Activated CD4-positive, alpha-beta T cell treated with anti-CD3 and anti-CD28 coated beads, Interleukin-2, amount 10 ng/mL, durations not matched to agents 7 days and 5 days (primary cell): ENCODE measurements around the gene IGFBP7. TPM values are rescaled to one million over a fixed set of nuclear protein-coding genes. Genes with fewer than 3 reads are reported as not detected.
A peak's percentile ranks its signal among the peaks of the same experiment; 100 is the strongest.
"Not testable (repeated sequence)": the region's sequence is repeated elsewhere in the genome, so short reads cannot be mapped to it uniquely, and the experiment has no call there.

Experiments used
- CTCF ChIA-PET: fragments of 350-600 bp; sonication (Branson Sonifier 250); formaldehyde crosslinking; loops from one replicate; lab custom pipeline; 2021; ENCODE audit warnings: antibody characterized with exemption; lab: Charles Lee
- POLR2A ChIA-PET: fragments of 350-600 bp; sonication (Branson Sonifier 250); formaldehyde crosslinking; loops from one replicate; lab custom pipeline; 2021; ENCODE audit warnings: antibody characterized with exemption; lab: Charles Lee
- DNase-seq: peaks from one replicate; pipeline ENCODE4 v3.0.0-alpha.2; 2020
- H3K27ac Mint-ChIP-seq: one replicate; pipeline ENCODE4 v1.8.0; 2021; ENCODE audit warnings: mild to moderate bottlenecking, moderate library complexity, mixed read lengths
- H3K27me3 Mint-ChIP-seq: one replicate; pipeline ENCODE4 v1.8.0; 2021; ENCODE audit warnings: mixed read lengths
- H3K36me3 Mint-ChIP-seq: one replicate; pipeline ENCODE4 v1.8.0; 2021; ENCODE audit warnings: low read depth, mixed read lengths
- H3K4me1 Mint-ChIP-seq: one replicate; pipeline ENCODE4 v1.8.0; 2021; ENCODE audit warnings: mixed read lengths
- H3K4me3 Mint-ChIP-seq: one replicate; pipeline ENCODE4 v1.8.0; 2021; ENCODE audit warnings: mild to moderate bottlenecking, moderate library complexity, mixed read lengths
- H3K9me3 Mint-ChIP-seq: one replicate; pipeline ENCODE4 v1.8.0; 2021; ENCODE audit warnings: mixed read lengths
- total RNA-seq, 2 experiments: library from RNA; stranded (reverse); gene quantifications; one replicate each; pipeline ENCODE4 v1.2.3, GENCODE V29; 2021

The IGFBP7 gene
- total RNA-seq, 2 experiments from 2014 or later: 0.19 to 0.27 TPM

DNA sequence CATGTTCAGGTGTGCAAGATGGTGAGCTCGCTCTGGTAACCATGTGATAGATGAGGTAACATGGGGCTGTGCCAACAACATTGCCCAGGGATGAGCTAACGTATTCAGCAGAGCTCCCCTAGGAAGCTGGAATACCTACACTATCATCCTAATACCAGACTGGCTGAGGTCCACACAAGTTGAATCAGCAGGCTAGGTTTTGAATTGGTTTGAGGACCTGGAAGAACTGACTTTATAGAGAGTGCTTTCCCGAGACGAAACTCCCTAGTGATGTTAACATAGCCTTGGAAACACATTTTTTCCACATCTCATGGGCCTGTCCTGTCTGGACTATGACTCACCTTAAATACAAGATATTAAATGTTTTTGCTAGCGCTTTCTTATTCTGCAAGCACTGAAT is 56.7 kb downstream of the IGFBP7 start:
- H3K36me3 Mint-ChIP-seq: no peaks in the 10 kb centered on the region
- CTCF ChIA-PET: no interaction called here
- H3K9me3 Mint-ChIP-seq: no peaks in the 10 kb centered on the region
- no peak overlapping the region for H3K4me3 Mint-ChIP-seq
- H3K27ac Mint-ChIP-seq: no peak overlapping the region
- POLR2A ChIA-PET: no interaction called here
- H3K27me3 Mint-ChIP-seq: peaks cover 17% of the 10 kb centered on the region
- DNase-seq: no peak
- no peaks in the 10 kb centered on the region for H3K4me1 Mint-ChIP-seq

DNA sequence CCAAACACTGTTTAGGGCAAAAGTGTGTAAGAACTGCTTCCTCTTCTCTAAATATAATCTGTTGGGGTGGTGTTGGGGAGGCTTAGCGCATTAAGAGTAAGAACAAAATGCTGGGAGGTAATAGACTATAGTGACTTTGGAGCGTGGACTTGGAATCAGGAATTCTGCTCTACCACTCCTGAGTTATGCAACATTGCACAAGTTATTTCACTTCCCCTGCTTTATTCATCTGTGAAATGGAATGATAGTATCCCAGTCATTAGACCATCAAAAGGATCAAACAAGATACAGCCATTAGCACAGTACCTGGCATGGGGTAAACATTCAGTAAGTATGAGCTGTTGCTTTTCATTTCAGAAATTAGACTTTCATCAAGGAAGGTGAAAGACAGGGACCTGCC is 58.7 kb downstream of the IGFBP7 start:
- Mint-ChIP-seq H3K9me3 (peaks cover 2% of the 10 kb centered on the region), H3K4me3 (no peak overlapping the region), H3K27me3 (peaks cover 13% of the 10 kb centered on the region), H3K27ac (no peak overlapping the region), H3K36me3 (no peaks in the 10 kb centered on the region), H3K4me1 (no peaks in the 10 kb centered on the region)
- CTCF ChIA-PET: no interaction called here
- DNase-seq: no peak
- POLR2A ChIA-PET: no interaction called here

DNA sequence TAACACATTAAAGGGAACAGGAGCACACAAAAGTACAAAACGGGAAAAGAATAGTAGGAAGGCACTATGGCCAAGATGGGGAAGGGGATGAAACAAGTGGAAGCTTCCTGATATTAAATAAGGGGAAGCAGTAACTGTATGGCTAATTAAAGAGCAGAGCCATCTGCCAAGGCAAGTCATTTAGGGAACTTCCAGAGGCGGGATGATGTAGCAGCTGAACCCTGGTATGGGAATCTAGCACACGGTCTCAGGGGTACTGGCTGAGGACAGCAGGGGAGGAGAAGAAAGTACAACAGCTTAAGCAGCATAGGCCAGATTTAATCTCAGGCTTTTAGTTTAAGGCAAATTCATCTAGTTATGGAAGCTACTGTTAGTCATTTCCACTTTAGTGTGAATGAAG is 59.1 kb downstream of the IGFBP7 start:
- H3K27ac Mint-ChIP-seq: no peak overlapping the region
- no peaks in the 10 kb centered on the region for H3K36me3 Mint-ChIP-seq
- no peaks in the 10 kb centered on the region for H3K4me1 Mint-ChIP-seq
- DNase-seq: no peak
- peaks cover 14% of the 10 kb centered on the region for H3K27me3 Mint-ChIP-seq
- H3K9me3 Mint-ChIP-seq: peaks cover 2% of the 10 kb centered on the region
- POLR2A ChIA-PET: no interaction called here
- no peak overlapping the region for H3K4me3 Mint-ChIP-seq
- CTCF ChIA-PET: no interaction called here

DNA sequence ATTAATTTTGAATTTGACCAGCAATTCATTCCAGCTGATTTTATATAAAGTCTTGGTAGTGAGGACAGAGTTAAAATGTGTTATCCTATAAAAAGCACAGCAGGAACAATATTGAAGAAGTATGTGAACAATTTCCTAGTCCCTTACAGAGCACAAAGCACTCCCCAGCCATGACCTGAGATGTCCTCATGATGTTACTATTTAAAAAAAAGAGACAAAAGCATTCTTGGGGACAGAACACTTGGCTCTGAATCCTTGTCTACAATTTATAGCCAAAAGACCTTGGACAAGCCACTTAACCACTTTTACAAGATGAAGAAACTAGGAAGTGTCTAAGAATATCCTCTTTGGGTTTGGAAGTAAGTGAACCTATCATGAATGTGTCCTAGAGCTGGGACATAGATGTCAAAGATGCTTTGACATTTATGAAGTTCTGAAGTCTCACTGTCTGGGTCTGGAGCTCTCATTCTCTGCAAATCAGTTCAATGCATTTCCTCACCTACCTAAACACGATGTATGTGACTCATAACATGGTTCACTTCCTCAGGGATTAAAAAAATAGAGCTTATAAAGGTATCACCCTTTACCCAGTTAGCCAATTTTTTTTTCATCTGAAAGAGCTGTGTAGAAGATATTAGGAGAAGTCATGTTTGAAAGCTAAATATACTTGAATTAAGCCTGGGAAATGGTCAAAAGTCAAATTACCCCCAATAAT is 61.4 kb downstream of the IGFBP7 start:
- H3K36me3 Mint-ChIP-seq: no peaks in the 10 kb centered on the region
- no peak for DNase-seq
- H3K27ac Mint-ChIP-seq: no peak overlapping the region
- H3K27me3 Mint-ChIP-seq: peaks cover 15% of the 10 kb centered on the region
- ChIA-PET CTCF (no interaction called here), POLR2A (no interaction called here)
- H3K4me3 Mint-ChIP-seq: no peak overlapping the region
- no peaks in the 10 kb centered on the region for H3K4me1 Mint-ChIP-seq
- H3K9me3 Mint-ChIP-seq: peaks cover 2% of the 10 kb centered on the region

DNA sequence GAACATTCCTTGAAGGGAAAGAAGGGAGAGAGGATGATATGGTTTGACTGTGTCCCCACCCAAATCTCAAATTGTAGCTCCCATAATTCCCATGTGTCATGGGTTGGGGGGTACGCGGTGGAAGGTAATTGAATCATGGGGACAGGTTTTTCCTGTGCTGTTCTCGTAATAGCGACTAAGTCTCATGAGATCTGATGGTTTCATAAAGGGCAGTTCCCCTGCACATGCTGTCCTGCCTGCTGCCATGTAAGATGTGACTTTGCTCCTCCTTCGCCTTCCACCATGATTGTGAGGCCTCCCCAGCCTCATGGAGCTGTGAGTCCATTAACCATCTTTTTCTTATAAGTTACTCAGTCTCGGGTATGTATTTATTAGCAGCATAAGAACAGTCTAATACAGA is 63.1 kb downstream of the IGFBP7 start:
- DNase-seq, H3K27ac Mint-ChIP-seq, H3K4me3 Mint-ChIP-seq, H3K4me1 Mint-ChIP-seq, CTCF ChIA-PET, H3K36me3 Mint-ChIP-seq, H3K9me3 Mint-ChIP-seq, POLR2A ChIA-PET: not testable (repeated sequence)
- H3K27me3 Mint-ChIP-seq: peaks cover 15% of the 10 kb centered on the region

DNA sequence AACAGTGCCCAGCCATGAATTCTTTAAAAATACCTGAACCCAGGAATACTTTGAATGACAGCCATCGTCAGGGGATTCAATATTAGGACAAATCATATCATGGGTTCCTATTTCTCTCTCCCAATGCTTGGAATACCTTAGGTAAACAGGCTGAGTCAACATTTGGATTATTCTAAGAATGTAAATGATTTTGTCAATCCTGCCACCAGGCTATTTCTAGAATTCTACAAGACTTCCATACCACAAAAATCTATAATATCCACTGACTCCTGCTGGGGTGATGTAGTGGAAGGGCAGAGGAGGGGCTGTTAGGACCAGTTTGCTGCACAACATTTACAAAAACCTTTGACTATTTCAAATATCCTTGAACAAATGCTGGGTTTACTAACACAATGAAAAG is 65.2 kb downstream of the IGFBP7 start:
- peaks cover 2% of the 10 kb centered on the region for H3K9me3 Mint-ChIP-seq
- H3K4me3 Mint-ChIP-seq: no peak overlapping the region
- H3K36me3 Mint-ChIP-seq: no peaks in the 10 kb centered on the region
- H3K4me1 Mint-ChIP-seq: no peaks in the 10 kb centered on the region
- POLR2A ChIA-PET: no interaction called here
- H3K27ac Mint-ChIP-seq: no peak overlapping the region
- peaks cover 13% of the 10 kb centered on the region for H3K27me3 Mint-ChIP-seq
- DNase-seq: no peak
- CTCF ChIA-PET: no interaction called here

DNA sequence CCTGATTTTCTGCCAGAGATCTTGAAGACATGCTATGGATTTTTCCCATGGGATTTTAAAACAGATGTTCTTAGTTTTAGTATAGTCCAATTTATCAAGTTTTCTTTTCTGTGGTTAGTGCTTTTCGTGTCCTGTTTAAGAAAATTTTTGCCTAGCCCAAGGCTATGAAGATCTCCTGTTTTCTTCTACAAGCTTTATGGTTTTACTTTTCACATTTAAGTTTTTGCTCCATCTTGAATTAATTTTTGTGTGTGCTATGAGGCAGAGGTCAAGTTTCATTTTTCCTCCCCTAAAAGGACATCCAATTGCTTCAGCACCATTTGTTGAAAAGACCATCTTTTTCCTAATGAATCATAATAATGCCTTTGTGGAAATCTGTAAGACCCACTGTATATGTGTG is 65.9 kb downstream of the IGFBP7 start:
- no peaks in the 10 kb centered on the region for H3K4me1 Mint-ChIP-seq
- no peak overlapping the region for H3K4me3 Mint-ChIP-seq
- DNase-seq: no peak
- CTCF ChIA-PET: no interaction called here
- H3K36me3 Mint-ChIP-seq: no peaks in the 10 kb centered on the region
- POLR2A ChIA-PET: no interaction called here
- peaks cover 2% of the 10 kb centered on the region for H3K9me3 Mint-ChIP-seq
- H3K27ac Mint-ChIP-seq: no peak overlapping the region
- H3K27me3 Mint-ChIP-seq: peaks cover 8% of the 10 kb centered on the region

DNA sequence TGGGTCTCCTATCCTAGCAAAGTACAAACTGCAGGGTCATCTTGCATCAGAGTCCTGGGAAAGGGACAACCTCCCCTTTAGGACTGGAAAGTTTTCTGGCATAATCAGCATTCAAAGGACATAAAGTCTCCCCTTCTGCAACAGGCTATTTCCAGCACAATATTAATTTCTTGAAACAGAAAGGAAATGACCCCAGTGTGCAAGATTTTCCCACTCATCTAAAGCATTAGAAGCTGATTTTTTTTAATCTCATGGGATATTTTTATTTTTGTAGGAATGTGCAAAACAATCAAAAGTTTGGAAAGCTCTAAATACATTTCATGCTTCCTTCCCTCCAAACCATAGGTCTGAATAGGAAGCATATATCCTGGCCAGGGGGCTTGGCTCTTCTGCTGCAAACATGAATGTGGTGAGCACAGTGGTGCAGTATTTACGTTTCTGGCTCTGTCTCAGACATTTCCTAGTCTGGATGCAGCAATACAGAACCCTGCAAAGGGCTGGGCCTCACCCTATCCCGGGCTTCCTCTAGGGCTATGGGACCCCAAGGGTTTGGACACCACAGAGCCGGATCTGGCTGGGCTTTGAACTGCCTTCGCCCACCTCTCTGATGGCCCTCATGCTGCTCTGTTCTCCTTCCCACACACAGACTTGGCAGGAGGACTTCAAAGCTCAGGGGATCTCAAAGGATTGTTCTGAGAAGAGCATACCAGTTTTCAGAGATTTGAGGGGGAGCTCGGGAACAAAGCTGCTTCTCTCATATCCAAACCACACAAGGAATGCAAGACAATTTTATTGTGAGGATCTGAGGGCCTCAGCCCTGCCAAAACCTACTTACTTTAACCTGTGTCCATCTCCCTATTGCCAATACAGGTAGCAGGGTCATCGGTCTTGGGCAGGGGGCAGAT is 66.6 kb downstream of the IGFBP7 start:
- Mint-ChIP-seq H3K4me1 (no peaks in the 10 kb centered on the region), H3K27me3 (peaks cover 6% of the 10 kb centered on the region), H3K4me3 (no peak overlapping the region), H3K36me3 (no peaks in the 10 kb centered on the region), H3K9me3 (peaks cover 2% of the 10 kb centered on the region), H3K27ac (no peak overlapping the region)
- ChIA-PET POLR2A (no interaction called here), CTCF (no interaction called here)
- no peak for DNase-seq

DNA sequence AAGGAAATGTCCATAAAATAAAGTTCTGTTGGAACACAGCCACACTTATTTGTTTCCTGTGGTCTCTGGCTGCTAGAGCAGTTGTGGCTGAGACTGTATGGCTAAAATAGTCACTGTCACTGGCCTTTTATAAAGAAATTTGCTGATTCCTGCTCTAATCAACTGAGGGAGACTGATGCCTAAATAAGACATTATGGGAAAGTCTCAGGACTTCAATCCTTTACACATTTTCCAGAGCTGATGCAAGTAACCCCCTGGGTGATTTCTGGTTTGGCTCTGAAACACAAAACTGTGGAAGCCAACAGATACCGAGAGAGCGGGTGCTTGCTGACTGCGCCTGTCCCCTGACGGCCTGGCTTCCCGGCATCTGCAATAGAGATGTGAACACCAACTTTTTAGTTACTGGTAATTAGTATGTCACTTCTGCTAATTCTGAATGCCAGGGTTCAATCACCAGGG is 67.4 kb downstream of the IGFBP7 start:
- Mint-ChIP-seq H3K9me3 (peaks cover 2% of the 10 kb centered on the region), H3K36me3 (no peaks in the 10 kb centered on the region), H3K4me3 (no peak overlapping the region), H3K4me1 (no peaks in the 10 kb centered on the region), H3K27me3 (peaks cover 8% of the 10 kb centered on the region), H3K27ac (no peak overlapping the region)
- POLR2A ChIA-PET: no interaction called here
- CTCF ChIA-PET: no interaction called here
- no peak for DNase-seq

DNA sequence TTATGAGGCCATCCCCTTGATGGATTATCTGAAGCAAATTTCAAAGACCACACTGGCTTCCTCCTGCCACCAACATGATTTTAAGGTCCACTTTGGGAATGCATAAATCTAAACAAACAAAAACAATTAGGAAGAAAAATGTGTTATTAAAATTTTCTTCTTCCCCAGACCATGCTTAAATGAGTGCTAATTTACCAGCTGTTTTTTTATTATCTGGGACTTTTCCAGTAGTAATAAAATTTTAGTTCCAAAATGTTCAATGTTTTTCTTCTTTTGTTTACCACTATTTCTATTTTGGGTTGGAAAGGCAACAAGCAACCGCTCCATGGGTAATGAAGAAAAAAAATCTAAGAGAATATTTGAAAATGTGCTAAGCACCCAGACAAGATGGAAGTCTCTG is 69.2 kb downstream of the IGFBP7 start:
- H3K4me1 Mint-ChIP-seq: no peaks in the 10 kb centered on the region
- no peak for DNase-seq
- POLR2A ChIA-PET: no interaction called here
- H3K27me3 Mint-ChIP-seq: peaks cover 8% of the 10 kb centered on the region
- H3K4me3 Mint-ChIP-seq: no peak overlapping the region
- H3K36me3 Mint-ChIP-seq: no peaks in the 10 kb centered on the region
- no peaks in the 10 kb centered on the region for H3K9me3 Mint-ChIP-seq
- CTCF ChIA-PET: no interaction called here
- no peak overlapping the region for H3K27ac Mint-ChIP-seq

DNA sequence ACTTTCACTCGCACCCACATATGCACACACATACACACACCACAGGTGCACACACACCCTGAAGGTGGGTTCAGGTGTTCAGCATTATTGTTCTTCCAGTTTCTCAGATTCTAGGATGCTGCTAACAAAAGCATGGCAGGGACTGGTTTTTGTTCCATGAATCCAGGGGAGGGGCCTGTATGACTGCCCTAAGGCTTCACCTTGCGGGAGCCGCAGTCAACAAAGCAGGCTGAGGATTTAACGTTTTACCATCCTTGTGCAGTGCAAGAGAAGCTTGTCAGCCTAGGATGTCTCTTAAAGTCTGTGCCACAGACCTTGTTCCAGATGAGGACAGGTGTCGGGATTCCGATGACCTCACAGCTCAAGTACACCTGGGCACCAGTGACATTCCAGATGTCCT is 69.7 kb downstream of the IGFBP7 start:
- ChIA-PET CTCF (no interaction called here), POLR2A (no interaction called here)
- no peak for DNase-seq
- no peaks in the 10 kb centered on the region for H3K9me3 Mint-ChIP-seq
- H3K36me3 Mint-ChIP-seq: no peaks in the 10 kb centered on the region
- no peak overlapping the region for H3K27ac Mint-ChIP-seq
- peaks cover 9% of the 10 kb centered on the region for H3K27me3 Mint-ChIP-seq
- no peaks in the 10 kb centered on the region for H3K4me1 Mint-ChIP-seq
- no peak overlapping the region for H3K4me3 Mint-ChIP-seq

DNA sequence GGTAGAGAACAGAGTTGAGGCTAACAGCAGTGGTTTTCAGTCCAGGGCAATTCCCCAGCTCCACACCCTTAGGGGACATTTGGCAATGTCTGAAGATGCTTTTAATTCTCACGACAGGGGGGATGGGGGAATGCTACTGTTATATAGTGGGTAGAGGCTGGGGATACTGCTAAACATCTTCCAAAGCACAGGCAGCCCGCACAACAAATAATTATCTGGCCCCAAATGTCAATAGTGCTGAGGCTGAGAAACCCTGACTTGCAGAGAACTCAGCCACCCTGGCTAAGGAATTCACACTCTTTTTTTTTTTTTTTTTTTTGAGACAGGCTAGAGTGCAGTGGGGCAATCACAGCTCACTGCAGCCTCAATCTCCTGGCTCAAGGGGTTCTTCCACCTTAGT is 70.8 kb downstream of the IGFBP7 start:
- ChIA-PET CTCF (no interaction called here), POLR2A (no interaction called here)
- Mint-ChIP-seq H3K27me3 (peaks cover 9% of the 10 kb centered on the region), H3K4me1 (no peaks in the 10 kb centered on the region), H3K27ac (no peak overlapping the region), H3K9me3 (no peaks in the 10 kb centered on the region), H3K4me3 (no peak overlapping the region), H3K36me3 (no peaks in the 10 kb centered on the region)
- DNase-seq: no peak

DNA sequence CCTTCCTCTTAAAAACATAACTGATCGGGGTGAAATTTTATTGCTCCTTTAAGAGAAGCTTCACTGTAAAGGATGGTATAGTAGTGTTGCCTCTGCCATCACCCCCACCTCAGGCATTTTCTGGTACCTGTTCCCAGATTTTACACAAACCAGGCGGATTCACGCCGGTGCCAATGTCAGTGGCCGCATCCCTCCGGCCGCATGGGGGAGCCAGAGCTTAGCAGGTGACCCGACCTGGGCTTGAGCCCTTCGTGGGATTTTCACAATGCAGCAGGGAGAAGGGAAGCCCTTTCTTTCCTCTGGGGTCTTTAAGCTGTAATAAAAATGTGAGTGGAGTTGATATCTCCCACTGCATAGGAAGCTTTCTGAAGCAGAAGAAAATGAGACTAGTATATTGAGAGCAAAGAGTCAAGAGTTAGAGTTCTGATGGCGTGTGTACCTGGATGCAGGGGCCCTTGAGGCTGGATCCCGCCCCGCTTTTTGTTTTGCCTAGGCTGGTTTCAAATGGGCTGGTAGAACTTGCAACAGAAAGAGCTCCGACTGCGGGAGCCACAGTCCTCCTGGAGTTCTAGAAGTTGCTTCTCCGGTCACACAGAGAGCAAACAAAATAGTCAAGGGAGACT is 72.1 kb downstream of the IGFBP7 start:
- H3K27ac Mint-ChIP-seq: no peak overlapping the region
- DNase-seq: peak; percentile 16
- peaks cover 9% of the 10 kb centered on the region for H3K27me3 Mint-ChIP-seq
- POLR2A ChIA-PET: no interaction called here
- CTCF ChIA-PET: interaction anchor here (0.7 kb wide), 1 partner anchor 12 kb away, joined by 3 read pairs; no protein-coding TSS in a partner anchor
- no peak overlapping the region for H3K4me3 Mint-ChIP-seq
- no peaks in the 10 kb centered on the region for H3K9me3 Mint-ChIP-seq
- H3K36me3 Mint-ChIP-seq: peaks cover 5% of the 10 kb centered on the region
- no peaks in the 10 kb centered on the region for H3K4me1 Mint-ChIP-seq
